Endothelial cell of umbilical vein (primary cell): ENCODE measurements around the gene TRIM10. TPM values are rescaled to one million over a fixed set of nuclear protein-coding genes. Genes with fewer than 3 reads are reported as not detected.

Source experiments
- BruUV-seq: library from RNA; stranded (reverse); fragments of 400-500 nt; replicated peaks from 2 replicates; lab custom pipeline; 2021; lab: Mats Ljungman, UMichigan
- CTCF ChIA-PET: fragments of 300-600, 350-600 bp; sonication (Branson Sonifier 250); formaldehyde crosslinking; loops from one replicate; lab custom pipeline; 2021; ENCODE audit warnings: antibody characterized with exemption, inconsistent platforms; lab: Charles Lee
- POLR2A ChIA-PET: fragments of 300-600, 350-600 bp; sonication (Branson Sonifier 250); formaldehyde crosslinking; loops from one replicate; lab custom pipeline; 2021; ENCODE audit warnings: antibody characterized with exemption, inconsistent platforms; lab: Charles Lee
- DNase-seq: peaks from one replicate; pipeline ENCODE4 v3.0.0-alpha.2; 2011; ENCODE audit warnings: low read depth, low spot score
- FAIRE-seq: peaks from 2 replicates; lab custom pipeline; 2011; peaks lifted over from hg19 to GRCh38; lab: Jason Lieb, UNC
- H2AFZ ChIP-seq: 2 replicates; pipeline ENCODE4 v1.6.0; 2012; ENCODE audit warnings: low read depth, low read length, control low read depth, inconsistent platforms
- H3K27ac ChIP-seq: 2 replicates; pipeline ENCODE4 v1.5.1; 2011; ENCODE audit warnings: low read depth, mild to moderate bottlenecking, control low read depth, low read length, moderate library complexity; ENCODE audit not compliant: insufficient read depth
- H3K27me3 ChIP-seq, 2 experiments: 2 replicates each; pipeline versions ENCODE4 v1.6.0 to v1.6.1; 2011; ENCODE audit warnings: low read length in 2 of 2, mixed read lengths in 1 of 2; ENCODE audit not compliant: control insufficient read depth in 2 of 2, insufficient read depth in 2 of 2
- H3K36me3 ChIP-seq, 2 experiments: 2 replicates in 1 of 2; 3 replicates in 1 of 2; pipeline ENCODE4 v1.5.1; 2011; ENCODE audit warnings: low read length in 2 of 2, mild to moderate bottlenecking in 1 of 2, moderate library complexity in 1 of 2; ENCODE audit not compliant: control insufficient read depth in 2 of 2, insufficient read depth in 2 of 2; ENCODE audit errors: extremely low read depth in 1 of 2
- H3K4me1 ChIP-seq: 3 replicates; pipeline ENCODE4 v1.5.1; 2011; ENCODE audit warnings: mild to moderate bottlenecking, low read length; ENCODE audit not compliant: control insufficient read depth, insufficient read depth; ENCODE audit errors: extremely low read depth
- H3K4me2 ChIP-seq: 2 replicates; pipeline ENCODE4 v1.6.1; 2011; ENCODE audit warnings: low read length, control low read depth, mixed read lengths; ENCODE audit not compliant: insufficient read depth
- H3K4me3 ChIP-seq, 3 experiments: fragments of 200-600 bp in 1 of 3; sonication (generic), shearing (Covaris generic) in 1 of 3; replicated peaks in 1 of 3; 2 replicates each; pipeline ENCODE4 v1.5.1; 2011 to 2016; ENCODE audit warnings: control low read depth in 3 of 3, low read length in 3 of 3, mild to moderate bottlenecking in 2 of 3, inconsistent platforms in 1 of 3, low read depth in 1 of 3, moderate library complexity in 1 of 3; ENCODE audit not compliant: insufficient read depth in 1 of 3
- H3K79me2 ChIP-seq: 2 replicates; pipeline ENCODE4 v1.6.0; 2012; ENCODE audit warnings: low read length, inconsistent platforms; ENCODE audit not compliant: control insufficient read depth, insufficient read depth
- H3K9ac ChIP-seq: replicated peaks from 2 replicates; pipeline ENCODE3; 2011; ENCODE audit warnings: low read length, control low read depth; ENCODE audit not compliant: insufficient read depth; ENCODE audit errors: extremely low read depth
- H3K9me1 ChIP-seq: replicated peaks from 3 replicates; pipeline ENCODE4 v1.6.0; 2011; ENCODE audit warnings: mild to moderate bottlenecking, low read length; ENCODE audit not compliant: control insufficient read depth, insufficient read depth; ENCODE audit errors: extremely low read depth
- H3K9me3 ChIP-seq: replicated peaks from 2 replicates; pipeline ENCODE4 v1.5.1; 2012; ENCODE audit warnings: low read length, inconsistent platforms; ENCODE audit not compliant: control insufficient read depth, insufficient read depth
- H4K20me1 ChIP-seq: replicated peaks from 2 replicates; pipeline ENCODE3; 2011; ENCODE audit warnings: mild to moderate bottlenecking, low read length; ENCODE audit not compliant: control insufficient read depth, insufficient read depth; ENCODE audit errors: extremely low read depth
- EZH2 ChIP-seq: IDR thresholded peaks from 2 replicates; pipeline ENCODE4 v1.6.1; 2012; ENCODE audit warnings: borderline replicate concordance, low read depth, mild to moderate bottlenecking, moderate library complexity, low read length, inconsistent platforms; ENCODE audit not compliant: severe bottlenecking
- FOS ChIP-seq: IDR thresholded peaks from 2 replicates; pipeline ENCODE4 v1.6.1; 2011; ENCODE audit warnings: mild to moderate bottlenecking, low read length, moderate library complexity, borderline replicate concordance; ENCODE audit not compliant: insufficient read depth
- GATA2 ChIP-seq: IDR thresholded peaks from 2 replicates; pipeline ENCODE4 v1.7.0; 2011; ENCODE audit warnings: low read depth, mild to moderate bottlenecking, moderate library complexity, mixed read lengths, low read length; ENCODE audit not compliant: insufficient read length, insufficient read depth
- JUN ChIP-seq: IDR thresholded peaks from 2 replicates; pipeline ENCODE4 v1.6.1; 2011; ENCODE audit warnings: borderline replicate concordance, low read depth; ENCODE audit not compliant: insufficient read length, insufficient read depth
- MAX ChIP-seq: IDR thresholded peaks from 2 replicates; pipeline ENCODE4 v1.6.1; 2011; ENCODE audit not compliant: insufficient read depth, insufficient read length
- MYC ChIP-seq: IDR thresholded peaks from one replicate; pipeline ENCODE4 v1.6.1; 2011; ENCODE audit warnings: mild to moderate bottlenecking, low read depth, low read length
- POLR2A ChIP-seq: IDR thresholded peaks from 2 replicates; pipeline ENCODE4 v1.6.1; 2012; ENCODE audit warnings: low read depth, mild to moderate bottlenecking, control low read depth, low read length
- POLR2AphosphoS5 ChIP-seq: IDR thresholded peaks from 2 replicates; pipeline ENCODE4 v1.6.1; 2012; ENCODE audit warnings: low read depth, mild to moderate bottlenecking, control low read depth, low read length, moderate library complexity; ENCODE audit not compliant: insufficient read depth
- dilution Hi-C: fragments of 300-500 bp; cut with MboI; formaldehyde crosslinking; loops from one replicate; pipeline ENCODE4 v1.15.0; 2019; ENCODE audit warnings: low sequenced_read_pairs; ENCODE audit not compliant: extremely low pct_ligation_motif_present
- intact Hi-C: fragments of 100-400 bp; cut with micrococcal nuclease; formaldehyde crosslinking; loops from one replicate; pipeline ENCODE4 v1.10.0; 2022
- polyA plus RNA-seq, 4 experiments: library from polyadenylated mRNA; depleted of rRNA in 3 of 4; stranded (reverse) in 3 of 4; unstranded in 1 of 4; fragments of >200 nt; gene quantifications; 2 replicates each; pipeline versions ENCODE4 v1.2.1 to v1.2.3, GENCODE V29; 2011 to 2012; ENCODE audit warnings: missing spikeins in 1 of 4
- total RNA-seq: library from RNA; stranded (reverse); gene quantifications from 2 replicates; pipeline ENCODE4 v1.2.3, GENCODE V29; 2021
- TF ChIP-seq, protein P1 (sequence below), 2 donors: IDR thresholded peaks; 1 replicate in 1 of 2; 2 replicates in 1 of 2; pipeline ENCODE4 v1.5.1; 2011; ENCODE audit warnings: low read length in 2 of 2, mild to moderate bottlenecking in 2 of 2, moderate library complexity in 2 of 2, control low read depth in 1 of 2, inconsistent platforms in 1 of 2, low read depth in 1 of 2; ENCODE audit not compliant: insufficient read depth in 1 of 2; ENCODE audit errors: extremely low read depth in 1 of 2

The TRIM10 gene
- total and polyA plus RNA-seq, 2 donors (not counting 3 experiments of a cell fraction or from before 2014, with no cell fraction given) = not detected

GRCh38 chr6:30156262-30156599, 4.8 kb downstream of the TRIM10 start:
- Histone ChIP-seq H3K4me1 (peaks cover 8% of the 10 kb centered on the region), H3K9me1 (no peaks in the 10 kb centered on the region), H3K9ac (no peak overlapping the region), H4K20me1 (no peaks in the 10 kb centered on the region), H3K4me3 (no peak overlapping the region), H3K9me3 (no peaks in the 10 kb centered on the region), H3K4me2 (peak overlapping the region; percentile 46), H3K27ac (no peak overlapping the region), H2AFZ (peak overlapping the region; percentile 34), H3K79me2 (no peaks in the 10 kb centered on the region), H3K36me3 (no peaks in the 10 kb centered on the region), H3K27me3 (peaks cover 0 to 5% of the 10 kb centered on the region in 2 experiments)
- DNase-seq (peak; percentile 6), FAIRE-seq (peak; percentile 56)
- dilution Hi-C loops (no loop called here), intact Hi-C loops (no loop called here)
- POLR2A ChIA-PET = no interaction called here
- TF ChIP-seq FOS (no peak), GATA2 (no peak), POLR2AphosphoS5 (no peak), POLR2A (no peak), MAX (no peak), EZH2 (no peak), JUN (no peak), MYC (no peak)
- TF ChIP-seq, protein P1, sequence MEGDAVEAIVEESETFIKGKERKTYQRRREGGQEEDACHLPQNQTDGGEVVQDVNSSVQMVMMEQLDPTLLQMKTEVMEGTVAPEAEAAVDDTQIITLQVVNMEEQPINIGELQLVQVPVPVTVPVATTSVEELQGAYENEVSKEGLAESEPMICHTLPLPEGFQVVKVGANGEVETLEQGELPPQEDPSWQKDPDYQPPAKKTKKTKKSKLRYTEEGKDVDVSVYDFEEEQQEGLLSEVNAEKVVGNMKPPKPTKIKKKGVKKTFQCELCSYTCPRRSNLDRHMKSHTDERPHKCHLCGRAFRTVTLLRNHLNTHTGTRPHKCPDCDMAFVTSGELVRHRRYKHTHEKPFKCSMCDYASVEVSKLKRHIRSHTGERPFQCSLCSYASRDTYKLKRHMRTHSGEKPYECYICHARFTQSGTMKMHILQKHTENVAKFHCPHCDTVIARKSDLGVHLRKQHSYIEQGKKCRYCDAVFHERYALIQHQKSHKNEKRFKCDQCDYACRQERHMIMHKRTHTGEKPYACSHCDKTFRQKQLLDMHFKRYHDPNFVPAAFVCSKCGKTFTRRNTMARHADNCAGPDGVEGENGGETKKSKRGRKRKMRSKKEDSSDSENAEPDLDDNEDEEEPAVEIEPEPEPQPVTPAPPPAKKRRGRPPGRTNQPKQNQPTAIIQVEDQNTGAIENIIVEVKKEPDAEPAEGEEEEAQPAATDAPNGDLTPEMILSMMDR (IDR thresholded peaks at IDR 0.05; ENCODE audit: extremely low read depth in 1 of 2, insufficient read depth in 1 of 2, low read depth in 1 of 2, low read length in 2 of 2) = no peak
- CTCF ChIA-PET = no interaction called here
- no TSS peak for BruUV-seq
